ENCODE data around the gene DENND1A.

DNA sequence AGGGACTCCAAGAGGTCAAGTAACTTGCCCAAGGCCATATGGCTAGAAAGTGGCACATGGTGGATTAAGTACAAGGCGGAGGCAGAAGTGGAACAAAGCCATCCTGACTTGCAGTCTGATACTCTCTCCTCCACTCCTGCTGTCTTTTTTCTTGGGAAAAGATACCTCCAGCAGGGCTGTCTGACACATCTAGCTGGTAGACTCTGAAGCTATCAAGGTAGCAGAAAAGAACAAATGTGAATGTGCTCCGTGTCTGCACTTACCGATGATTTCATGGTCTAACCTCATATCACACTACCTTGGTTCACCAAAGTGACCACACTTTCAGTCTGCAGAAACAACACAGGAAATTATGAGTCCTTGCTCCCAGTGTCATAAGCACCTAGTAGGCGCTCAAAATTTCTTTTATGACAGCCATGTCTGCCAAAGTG lies 289.1 kb downstream of the DENND1A start:
- TF ChIP-seq NR3C1 (CRISPR knock-in tag; conservative IDR thresholded peaks at IDR 0.05; ENCODE audit: low read depth) (no peak), ZBTB21 (CRISPR knock-in tag; IDR thresholded peaks at IDR 0.05; ENCODE audit: borderline replicate concordance) (no peak), SMAD4 (CRISPR knock-in tag; IDR thresholded peaks at IDR 0.05) (no peak)
- TF ChIP-seq, protein P1, sequence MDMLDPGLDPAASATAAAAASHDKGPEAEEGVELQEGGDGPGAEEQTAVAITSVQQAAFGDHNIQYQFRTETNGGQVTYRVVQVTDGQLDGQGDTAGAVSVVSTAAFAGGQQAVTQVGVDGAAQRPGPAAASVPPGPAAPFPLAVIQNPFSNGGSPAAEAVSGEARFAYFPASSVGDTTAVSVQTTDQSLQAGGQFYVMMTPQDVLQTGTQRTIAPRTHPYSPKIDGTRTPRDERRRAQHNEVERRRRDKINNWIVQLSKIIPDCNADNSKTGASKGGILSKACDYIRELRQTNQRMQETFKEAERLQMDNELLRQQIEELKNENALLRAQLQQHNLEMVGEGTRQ (CRISPR knock-in tag; IDR thresholded peaks at IDR 0.05), result no peak
- TF ChIP-seq, protein P2, sequence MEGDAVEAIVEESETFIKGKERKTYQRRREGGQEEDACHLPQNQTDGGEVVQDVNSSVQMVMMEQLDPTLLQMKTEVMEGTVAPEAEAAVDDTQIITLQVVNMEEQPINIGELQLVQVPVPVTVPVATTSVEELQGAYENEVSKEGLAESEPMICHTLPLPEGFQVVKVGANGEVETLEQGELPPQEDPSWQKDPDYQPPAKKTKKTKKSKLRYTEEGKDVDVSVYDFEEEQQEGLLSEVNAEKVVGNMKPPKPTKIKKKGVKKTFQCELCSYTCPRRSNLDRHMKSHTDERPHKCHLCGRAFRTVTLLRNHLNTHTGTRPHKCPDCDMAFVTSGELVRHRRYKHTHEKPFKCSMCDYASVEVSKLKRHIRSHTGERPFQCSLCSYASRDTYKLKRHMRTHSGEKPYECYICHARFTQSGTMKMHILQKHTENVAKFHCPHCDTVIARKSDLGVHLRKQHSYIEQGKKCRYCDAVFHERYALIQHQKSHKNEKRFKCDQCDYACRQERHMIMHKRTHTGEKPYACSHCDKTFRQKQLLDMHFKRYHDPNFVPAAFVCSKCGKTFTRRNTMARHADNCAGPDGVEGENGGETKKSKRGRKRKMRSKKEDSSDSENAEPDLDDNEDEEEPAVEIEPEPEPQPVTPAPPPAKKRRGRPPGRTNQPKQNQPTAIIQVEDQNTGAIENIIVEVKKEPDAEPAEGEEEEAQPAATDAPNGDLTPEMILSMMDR (IDR thresholded peaks at IDR 0.05), result no peak
